H1 (cell line): ENCODE data around the gene CXXC4. TPM values are rescaled to one million over a fixed set of nuclear protein-coding genes. Genes with fewer than 3 reads are reported as not detected.

ENCODE experiments used
- CTCF ChIA-PET: fragments of 300-600 bp; sonication (Branson Sonifier 250); formaldehyde crosslinking; loops from one replicate; lab custom pipeline; 2021; ENCODE audit not compliant: partially characterized antibody; lab: Charles Lee
- POLR2A ChIA-PET: fragments of 300-600 bp; sonication (Branson Sonifier 250); formaldehyde crosslinking; loops from one replicate; lab custom pipeline; 2021; ENCODE audit warnings: inconsistent platforms; ENCODE audit not compliant: partially characterized antibody; lab: Charles Lee
- DNase-seq, 2 experiments: peaks; one replicate each; pipeline versions ENCODE4 v3.0.0 to v3.0.0-alpha.2; 2010 to 2022; ENCODE audit warnings: low spot score in 2 of 2, low read depth in 1 of 2, mixed read lengths in 1 of 2
- FAIRE-seq: peaks from 2 replicates; lab custom pipeline; 2011; peaks lifted over from hg19 to GRCh38; lab: Jason Lieb, UNC
- H2AFZ ChIP-seq: 2 replicates; pipeline ENCODE4 v1.8.1; 2012; ENCODE audit warnings: low read length, inconsistent platforms
- H2AK5ac ChIP-seq: 2 replicates; pipeline ENCODE4 v1.6.1; 2013; ENCODE audit warnings: low read depth, low read length
- H2BK120ac ChIP-seq: replicated peaks from 2 replicates; pipeline ENCODE3; 2013; ENCODE audit warnings: low read depth, low read length, inconsistent platforms
- H2BK12ac ChIP-seq: 2 replicates; pipeline ENCODE4 v1.6.1; 2013; ENCODE audit warnings: low read depth, low read length
- H2BK15ac ChIP-seq: 2 replicates; pipeline ENCODE4 v1.6.1; 2013; ENCODE audit warnings: low read length
- H2BK20ac ChIP-seq: 2 replicates; pipeline ENCODE4 v1.6.1; 2013; ENCODE audit warnings: low read length
- H2BK5ac ChIP-seq: 2 replicates; pipeline ENCODE4 v1.6.1; 2013; ENCODE audit warnings: low read depth, low read length
- H3K14ac ChIP-seq: 2 replicates; pipeline ENCODE4 v1.6.1; 2013; ENCODE audit warnings: inconsistent platforms; ENCODE audit not compliant: insufficient read length
- H3K18ac ChIP-seq: 2 replicates; pipeline ENCODE4 v1.6.1; 2013; ENCODE audit warnings: low read length; ENCODE audit errors: extremely low read depth
- H3K23ac ChIP-seq: 2 replicates; pipeline ENCODE4 v1.6.1; 2013; ENCODE audit warnings: inconsistent platforms; ENCODE audit not compliant: insufficient read length
- H3K23me2 ChIP-seq: 2 replicates; pipeline ENCODE4 v1.6.1; 2013; ENCODE audit warnings: low read depth, low read length
- H3K27ac ChIP-seq: 2 replicates; pipeline ENCODE4 v1.6.1; 2011; ENCODE audit warnings: low read depth, low read length, inconsistent platforms
- H3K27me3 ChIP-seq, 4 experiments: replicated peaks in 1 of 4; 1 replicate in 1 of 4; 2 replicates in 3 of 4; pipeline versions ENCODE4 v1.6.1 to v1.8.1; 2011 to 2013; ENCODE audit warnings: low read length in 3 of 4, mild to moderate bottlenecking in 3 of 4, inconsistent platforms in 2 of 4, mixed read lengths in 2 of 4, moderate library complexity in 1 of 4; ENCODE audit not compliant: control insufficient read depth in 3 of 4, insufficient read depth in 3 of 4; ENCODE audit errors: extremely low read depth in 1 of 4
- H3K36me3 ChIP-seq, 4 experiments: 2 replicates each; pipeline versions ENCODE4 v1.6.1 to v1.8.1; 2011 to 2013; ENCODE audit warnings: mild to moderate bottlenecking in 4 of 4, low read length in 3 of 4, moderate library complexity in 2 of 4, control low read depth in 1 of 4, inconsistent platforms in 1 of 4; ENCODE audit not compliant: insufficient read depth in 4 of 4, control insufficient read depth in 2 of 4
- H3K4ac ChIP-seq: replicated peaks from 2 replicates; pipeline ENCODE3; 2013; ENCODE audit warnings: low read length, low read depth, mixed read lengths, inconsistent platforms; ENCODE audit not compliant: insufficient read length
- H3K4me1 ChIP-seq, 4 experiments: replicated peaks in 1 of 4; 1 replicate in 1 of 4; 2 replicates in 3 of 4; pipeline versions ENCODE4 v1.6.1 to v1.8.1; 2011 to 2013; ENCODE audit warnings: low read length in 3 of 4, inconsistent platforms in 2 of 4, mixed read lengths in 1 of 4; ENCODE audit not compliant: insufficient read depth in 4 of 4, control insufficient read depth in 3 of 4
- H3K4me2 ChIP-seq, 2 experiments: 2 replicates each; pipeline versions ENCODE4 v1.6.1 to v1.8.1; 2011 to 2013; ENCODE audit warnings: low read depth in 2 of 2, low read length in 2 of 2, control low read depth in 1 of 2, inconsistent platforms in 1 of 2, mild to moderate bottlenecking in 1 of 2; ENCODE audit not compliant: insufficient read depth in 1 of 2
- H3K4me3 ChIP-seq, 4 experiments: fragments of 200-600, 300-600 bp in 1 of 4; sonication (generic), shearing (Covaris generic), sonication (Bioruptor Twin) in 1 of 4; 2 replicates each; pipeline versions ENCODE4 v1.5.1 to v1.8.1; 2011 to 2016; ENCODE audit warnings: low read length in 4 of 4, low read depth in 3 of 4, control low read depth in 2 of 4, inconsistent platforms in 2 of 4, mild to moderate bottlenecking in 2 of 4, mixed read lengths in 1 of 4, moderate library complexity in 1 of 4; ENCODE audit not compliant: insufficient read depth in 2 of 4; ENCODE audit errors: extremely low read depth in 1 of 4
- H3K56ac ChIP-seq: replicated peaks from 2 replicates; pipeline ENCODE3; 2013; ENCODE audit warnings: low read depth, mild to moderate bottlenecking, mixed read lengths, low read length, inconsistent platforms; ENCODE audit not compliant: insufficient read length
- H3K79me1 ChIP-seq: 2 replicates; pipeline ENCODE4 v1.6.1; 2013; ENCODE audit warnings: low read depth, low read length, control low read depth
- H3K79me2 ChIP-seq, 2 experiments: 2 replicates each; pipeline versions ENCODE4 v1.6.1 to v1.8.1; 2012 to 2013; ENCODE audit warnings: low read length in 2 of 2, mild to moderate bottlenecking in 2 of 2, inconsistent platforms in 1 of 2; ENCODE audit not compliant: insufficient read depth in 2 of 2, control insufficient read depth in 1 of 2
- H3K9ac ChIP-seq, 4 experiments: replicated peaks in 1 of 4; 1 replicate in 1 of 4; 2 replicates in 3 of 4; pipeline versions ENCODE4 v1.6.1 to v1.8.1; 2011 to 2013; ENCODE audit warnings: low read depth in 3 of 4, low read length in 3 of 4, control low read depth in 2 of 4, mild to moderate bottlenecking in 2 of 4, moderate library complexity in 2 of 4, inconsistent platforms in 1 of 4; ENCODE audit errors: extremely low read depth in 1 of 4
- H3K9me3 ChIP-seq, 2 experiments: 2 replicates each; pipeline versions ENCODE4 v1.6.1 to v1.8.1; 2012 to 2013; ENCODE audit warnings: mild to moderate bottlenecking in 2 of 2, moderate library complexity in 2 of 2, control low read depth in 1 of 2, inconsistent platforms in 1 of 2, low read depth in 1 of 2, low read length in 1 of 2, mixed read lengths in 1 of 2; ENCODE audit not compliant: insufficient read depth in 2 of 2
- H4K20me1 ChIP-seq, 2 experiments: replicated peaks in 1 of 2; 2 replicates each; pipeline versions ENCODE3 to v1.8.1; 2011 to 2013; ENCODE audit warnings: inconsistent platforms in 2 of 2, low read length in 2 of 2, mild to moderate bottlenecking in 1 of 2; ENCODE audit not compliant: insufficient read depth in 2 of 2, control insufficient read depth in 1 of 2
- H4K5ac ChIP-seq: 2 replicates; pipeline ENCODE4 v1.6.1; 2013; ENCODE audit warnings: low read length, low read depth, mixed read lengths, inconsistent platforms; ENCODE audit not compliant: insufficient read length
- H4K8ac ChIP-seq: 2 replicates; pipeline ENCODE4 v1.8.0; 2013; ENCODE audit warnings: mild to moderate bottlenecking, moderate library complexity, low read length, inconsistent platforms; ENCODE audit not compliant: insufficient read depth; ENCODE audit errors: extremely low read depth
- H4K91ac ChIP-seq: replicated peaks from 2 replicates; pipeline ENCODE3; 2013; ENCODE audit warnings: low read length, mixed read lengths, inconsistent platforms; ENCODE audit not compliant: insufficient read length
- CBX5 ChIP-seq: fragments of 300-800, 300-1000 bp; sonication (generic); IDR thresholded peaks from 2 replicates; pipeline ENCODE4 v1.7.1; 2016; ENCODE audit warnings: antibody characterized with exemption, low read length, low read depth
- E2F6 ChIP-seq: IDR thresholded peaks from 2 replicates; pipeline ENCODE4 v1.6.1; 2012; ENCODE audit warnings: inconsistent platforms
- EP300 ChIP-seq, 2 experiments: IDR thresholded peaks; 1 replicate in 1 of 2; 2 replicates in 1 of 2; pipeline ENCODE4 v1.6.1; 2011 to 2012; ENCODE audit warnings: low read depth in 2 of 2, low read length in 2 of 2, mild to moderate bottlenecking in 2 of 2, borderline replicate concordance in 1 of 2, inconsistent platforms in 1 of 2, moderate library complexity in 1 of 2
- EZH2 ChIP-seq: fragments of 200-600 bp; sonication (generic); IDR thresholded peaks from 2 replicates; pipeline ENCODE4 v1.7.1; 2012; ENCODE audit warnings: low read depth, mild to moderate bottlenecking, moderate library complexity, low read length, inconsistent platforms; ENCODE audit not compliant: severe bottlenecking
- FOSL1 ChIP-seq: IDR thresholded peaks from 2 replicates; pipeline ENCODE4 v1.6.1; 2011; ENCODE audit warnings: mild to moderate bottlenecking, low read depth, low read length, moderate library complexity; ENCODE audit not compliant: insufficient read depth
- HDAC2 ChIP-seq, 2 experiments: fragments of 300-600 bp in 1 of 2; sonication (generic) in 1 of 2; IDR thresholded peaks; 2 replicates each; pipeline ENCODE4 v1.6.1; 2011 to 2012; ENCODE audit warnings: low read depth in 2 of 2, low read length in 2 of 2, mild to moderate bottlenecking in 2 of 2, moderate library complexity in 2 of 2, borderline replicate concordance in 1 of 2, inconsistent platforms in 1 of 2
- KDM1A ChIP-seq: fragments of 200-600, 300-600 bp; sonication (generic); IDR thresholded peaks from 2 replicates; pipeline ENCODE4 v1.7.1; 2016; ENCODE audit warnings: mild to moderate bottlenecking, low read length, borderline replicate concordance
- KDM4A ChIP-seq: IDR thresholded peaks from one replicate; pipeline ENCODE4 v1.7.1; 2012; ENCODE audit warnings: low read depth, mild to moderate bottlenecking, moderate library complexity, low read length, inconsistent platforms; ENCODE audit not compliant: severe bottlenecking
- MAX ChIP-seq: IDR thresholded peaks from 2 replicates; pipeline ENCODE4 v1.6.1; 2012; ENCODE audit warnings: inconsistent platforms
- POLR2AphosphoS5 ChIP-seq: IDR thresholded peaks from 2 replicates; pipeline ENCODE4 v1.6.1; 2011; ENCODE audit warnings: low read depth, low read length
- RFX5 ChIP-seq: IDR thresholded peaks from 2 replicates; pipeline ENCODE4 v1.6.1; 2011; ENCODE audit warnings: low read depth, low read length, improper control_type of control experiment, borderline replicate concordance
- TAF7 ChIP-seq: optimal IDR thresholded peaks from 2 replicates; pipeline ENCODE3; 2011; ENCODE audit warnings: low read depth, mild to moderate bottlenecking, inconsistent platforms, low read length, moderate library complexity, borderline replicate concordance
- TBP ChIP-seq: IDR thresholded peaks from 2 replicates; pipeline ENCODE4 v1.6.1; 2011; ENCODE audit warnings: low read depth, low read length, improper control_type of control experiment
- WGBS, 2 experiments: shearing (Covaris generic) in 1 of 2; methylation state at CpG; one replicate each; pipeline versions ENCODE4 v1.1.6 to v1.1.7; 2013 to 2015; ENCODE audit warnings: low lambda C conversion rate in 2 of 2, mixed read lengths in 2 of 2, inconsistent platforms in 1 of 2, low coverage in 1 of 2, missing lambda C conversion rate in 1 of 2; ENCODE audit not compliant: insufficient replicate concordance in 2 of 2, insufficient coverage in 1 of 2, insufficient read length in 1 of 2; ENCODE audit errors: extremely low coverage in 1 of 2, missing lambda C conversion rate in 1 of 2; 5-methylcytosine and 5-hydroxymethylcytosine counted together
- polyA plus RNA-seq, 7 experiments: library from polyadenylated mRNA; depleted of rRNA in 3 of 7; stranded (reverse) in 5 of 7; unstranded in 2 of 7; fragments of >200 nt in 5 of 7; fragments of 200-250 nt in 2 of 7; gene quantifications; 1 replicate in 5 of 7; 2 replicates in 1 of 7; 4 replicates in 1 of 7; pipeline versions ENCODE4 v1.2.1 to v1.2.3, GENCODE V29; 2011 to 2013; ENCODE audit warnings: missing spikeins in 2 of 7, mixed read lengths in 2 of 7
- total RNA-seq: library from RNA; stranded (reverse); fragmentation: NEBNext Ultra II Directional; extraction: Animal tissue kit (Norgen Biotek cat#: 25700); gene quantifications from 2 replicates; pipeline ENCODE4 v1.2.1, GENCODE V29; 2021

The CXXC4 gene
- total and polyA plus RNA-seq, 2 of the 8 experiments (the other 6 are each of a cell fraction or from before 2014, with no cell fraction given), result 1.3 to 1.8 TPM

GRCh38 chr4:104533156-104533555 lies 38.5 kb upstream of the CXXC4 start:
- DNase-seq (no peak), FAIRE-seq (no peak)
- Histone ChIP-seq H3K23ac (no peak overlapping the region), H3K14ac (no peak overlapping the region), H3K18ac (no peak overlapping the region), H3K4me3 (no peak overlapping the region), H2BK15ac (no peak overlapping the region), H3K4ac (no peak overlapping the region), H3K23me2 (no peaks in the 10 kb centered on the region), H3K36me3 (no peaks in the 10 kb centered on the region), H4K5ac (no peak overlapping the region), H2BK20ac (no peak overlapping the region), H3K4me1 (no peaks in the 10 kb centered on the region), H3K27ac (no peak overlapping the region), H2BK120ac (no peak overlapping the region), H2BK12ac (no peak overlapping the region), H3K79me2 (no peaks in the 10 kb centered on the region), H3K27me3 (no peaks in the 10 kb centered on the region), H4K20me1 (no peaks in the 10 kb centered on the region), H4K8ac (no peak overlapping the region), H2BK5ac (no peak overlapping the region), H3K9ac (no peak overlapping the region), H3K4me2 (no peak overlapping the region), H2AFZ (no peak overlapping the region), H2AK5ac (no peak overlapping the region), H3K9me3 (no peaks in the 10 kb centered on the region), H3K79me1 (no peaks in the 10 kb centered on the region), H3K56ac (no peak overlapping the region), H4K91ac (no peak overlapping the region)
- CTCF ChIA-PET, result no interaction called here
- POLR2A ChIA-PET, result no interaction called here
- 100% methylated on average over 1 of the region's 1 CpG; no CpG with 5 or more reads in 1 of the 2 experiments for WGBS, 2 experiments
- no peak for TF ChIP-seq TBP
- TF ChIP-seq MAX, result no peak
- TF ChIP-seq CBX5, result no peak
- no peak for TF ChIP-seq KDM1A
- TF ChIP-seq EP300 (IDR thresholded peaks at IDR 0.05; ENCODE audit: borderline replicate concordance in 1 of 2, low read depth in 2 of 2, low read length in 2 of 2), result no peak
- TF ChIP-seq POLR2AphosphoS5, result no peak
- no peak for TF ChIP-seq KDM4A
- no peak for TF ChIP-seq TAF7
- TF ChIP-seq E2F6, result no peak
- no peak for TF ChIP-seq RFX5
- TF ChIP-seq EZH2, result no peak
- TF ChIP-seq HDAC2 (IDR thresholded peaks at IDR 0.05; ENCODE audit: borderline replicate concordance in 1 of 2, low read depth in 2 of 2, low read length in 2 of 2), result no peak
- no peak for TF ChIP-seq FOSL1
